ENCODE data around the gene LIMA1.

LIMA1 gene

DNA sequence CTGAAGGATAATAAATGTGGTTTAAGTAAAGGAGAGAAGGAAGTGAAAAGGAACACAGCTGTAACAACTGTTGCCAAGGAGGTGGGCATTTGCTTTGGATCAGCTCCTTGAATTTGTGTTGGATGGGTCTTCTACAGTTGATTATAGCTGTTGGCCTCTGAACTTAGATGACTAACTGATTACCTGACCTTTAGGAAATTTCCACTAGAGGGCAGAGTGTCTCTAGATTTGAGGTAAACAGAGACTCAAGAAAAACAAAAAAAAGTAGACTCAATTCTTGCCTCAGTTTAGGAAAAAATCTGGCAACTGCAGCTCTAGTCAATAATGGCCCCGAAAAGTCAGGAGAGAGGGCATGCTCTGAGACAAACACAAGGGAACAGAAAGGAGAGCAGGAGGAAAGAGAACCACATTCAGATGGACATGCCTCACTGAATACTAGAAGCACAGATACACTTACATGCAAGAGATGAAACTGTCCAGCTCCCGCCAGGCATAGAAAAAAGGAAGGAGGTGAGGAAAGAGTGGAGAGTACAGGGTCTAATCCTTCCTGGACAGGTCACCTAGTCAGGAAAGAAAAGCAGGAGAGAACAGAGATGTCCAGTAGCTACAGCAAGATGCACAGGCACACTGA lies 150.7 kb downstream of the LIMA1 start:
- Histone ChIP-seq H3K4me2 (ENCODE audit: low read depth, low read length, poor library complexity, severe bottlenecking) (no peak overlapping the region), H3F3A (ENCODE audit: insufficient read depth) (no peaks in the 10 kb centered on the region), H4K20me1 (ENCODE audit: low read depth, low read length) (no peaks in the 10 kb centered on the region), H3K9ac (ENCODE audit: low read length) (no peak overlapping the region), H3K27me3 (ENCODE audit: low read length) (no peaks in the 10 kb centered on the region), H3K27ac (ENCODE audit: low read depth, low read length) (no peak overlapping the region), H3K79me2 (ENCODE audit: insufficient read depth, low read length) (no peaks in the 10 kb centered on the region), H3K9me2 (replicated peaks; ENCODE audit: insufficient read depth, low read length) (no peaks in the 10 kb centered on the region), H2AFZ (ENCODE audit: low read depth, low read length, severe bottlenecking) (no peak overlapping the region), H3K36me3 (ENCODE audit: low read length) (0 out of 2 replicates have a peak, but pooled peaks cover 3% of the 10 kb centered on the region), H3K9me3 (ENCODE audit: insufficient read depth, low read length) (no peaks in the 10 kb centered on the region), H3K4me3 (ENCODE audit: insufficient read depth, low read length, poor library complexity, severe bottlenecking) (no peak overlapping the region)
- TF ChIP-seq EZH2phosphoT487 (conservative IDR thresholded peaks at IDR 0.05; ENCODE audit: low read length): no peak
- TF ChIP-seq, protein P1, sequence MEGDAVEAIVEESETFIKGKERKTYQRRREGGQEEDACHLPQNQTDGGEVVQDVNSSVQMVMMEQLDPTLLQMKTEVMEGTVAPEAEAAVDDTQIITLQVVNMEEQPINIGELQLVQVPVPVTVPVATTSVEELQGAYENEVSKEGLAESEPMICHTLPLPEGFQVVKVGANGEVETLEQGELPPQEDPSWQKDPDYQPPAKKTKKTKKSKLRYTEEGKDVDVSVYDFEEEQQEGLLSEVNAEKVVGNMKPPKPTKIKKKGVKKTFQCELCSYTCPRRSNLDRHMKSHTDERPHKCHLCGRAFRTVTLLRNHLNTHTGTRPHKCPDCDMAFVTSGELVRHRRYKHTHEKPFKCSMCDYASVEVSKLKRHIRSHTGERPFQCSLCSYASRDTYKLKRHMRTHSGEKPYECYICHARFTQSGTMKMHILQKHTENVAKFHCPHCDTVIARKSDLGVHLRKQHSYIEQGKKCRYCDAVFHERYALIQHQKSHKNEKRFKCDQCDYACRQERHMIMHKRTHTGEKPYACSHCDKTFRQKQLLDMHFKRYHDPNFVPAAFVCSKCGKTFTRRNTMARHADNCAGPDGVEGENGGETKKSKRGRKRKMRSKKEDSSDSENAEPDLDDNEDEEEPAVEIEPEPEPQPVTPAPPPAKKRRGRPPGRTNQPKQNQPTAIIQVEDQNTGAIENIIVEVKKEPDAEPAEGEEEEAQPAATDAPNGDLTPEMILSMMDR (IDR thresholded peaks at IDR 0.05; ENCODE audit: insufficient read depth, low read length, poor library complexity, severe bottlenecking): peak; percentile 17

DNA sequence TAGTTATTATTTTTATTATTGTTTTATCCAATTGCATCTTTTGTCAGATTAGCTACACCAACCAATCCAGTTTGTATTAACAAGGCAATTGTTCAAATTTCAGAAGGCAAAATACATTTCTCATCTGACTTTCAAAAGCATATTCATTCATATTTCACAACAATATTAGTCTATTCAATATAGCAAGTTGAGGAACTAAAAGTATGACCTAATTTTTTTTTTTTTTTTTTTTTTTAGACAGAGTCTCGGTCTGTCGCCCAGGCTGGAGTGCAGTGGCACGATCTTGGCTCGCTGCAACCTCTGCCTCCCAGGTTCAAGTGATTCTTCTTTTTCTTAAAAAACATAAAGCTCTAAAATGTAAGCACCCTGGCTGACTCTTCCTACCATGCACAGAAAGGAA lies 154.0 kb downstream of the LIMA1 start:
- Histone ChIP-seq H3F3A (ENCODE audit: insufficient read depth) (no peaks in the 10 kb centered on the region), H3K27me3 (ENCODE audit: low read length) (no peaks in the 10 kb centered on the region), H4K20me1 (ENCODE audit: low read depth, low read length) (no peaks in the 10 kb centered on the region), H3K9me3 (ENCODE audit: insufficient read depth, low read length) (no peaks in the 10 kb centered on the region), H3K27ac (ENCODE audit: low read depth, low read length) (no peak overlapping the region), H3K9ac (ENCODE audit: low read length) (no peak overlapping the region), H3K36me3 (ENCODE audit: low read length) (0 out of 2 replicates have a peak, but pooled peaks cover 3% of the 10 kb centered on the region), H3K79me2 (ENCODE audit: insufficient read depth, low read length) (no peaks in the 10 kb centered on the region), H3K9me2 (replicated peaks; ENCODE audit: insufficient read depth, low read length) (no peaks in the 10 kb centered on the region), H2AFZ (ENCODE audit: low read depth, low read length, severe bottlenecking) (no peak overlapping the region), H3K4me2 (ENCODE audit: low read depth, low read length, poor library complexity, severe bottlenecking) (no peak overlapping the region), H3K4me3 (ENCODE audit: insufficient read depth, low read length, poor library complexity, severe bottlenecking) (no peak overlapping the region)
- TF ChIP-seq, protein P1 (IDR thresholded peaks at IDR 0.05; ENCODE audit: insufficient read depth, low read length, poor library complexity, severe bottlenecking): no peak
- no peak for TF ChIP-seq EZH2phosphoT487 (conservative IDR thresholded peaks at IDR 0.05; ENCODE audit: low read length)

DNA sequence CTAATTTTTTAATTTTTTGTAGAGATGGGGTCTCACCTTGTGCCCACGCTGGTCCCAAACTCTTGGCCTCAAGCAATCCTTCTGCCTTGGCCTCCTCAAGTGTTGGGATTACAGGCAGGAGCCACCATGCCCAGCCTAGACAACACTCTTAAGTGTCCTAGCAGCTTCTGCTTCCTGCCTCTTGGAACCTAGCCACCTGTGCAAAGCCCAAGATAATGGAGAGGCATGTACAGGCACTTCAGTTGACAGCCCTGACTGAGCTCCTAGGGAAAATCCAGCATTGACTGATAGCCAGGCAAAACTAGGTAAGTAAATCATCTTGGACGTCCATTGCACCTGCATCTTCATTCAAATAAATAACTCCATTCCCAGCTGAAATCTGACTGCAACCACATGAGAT lies 155.8 kb downstream of the LIMA1 start:
- Histone ChIP-seq H3K27me3 (ENCODE audit: low read length) (no peaks in the 10 kb centered on the region), H3K27ac (ENCODE audit: low read depth, low read length) (no peak overlapping the region), H2AFZ (ENCODE audit: low read depth, low read length, severe bottlenecking) (no peak overlapping the region), H3K79me2 (ENCODE audit: insufficient read depth, low read length) (no peaks in the 10 kb centered on the region), H4K20me1 (ENCODE audit: low read depth, low read length) (no peaks in the 10 kb centered on the region), H3F3A (ENCODE audit: insufficient read depth) (no peaks in the 10 kb centered on the region), H3K9me2 (replicated peaks; ENCODE audit: insufficient read depth, low read length) (no peaks in the 10 kb centered on the region), H3K4me2 (ENCODE audit: low read depth, low read length, poor library complexity, severe bottlenecking) (no peak overlapping the region), H3K36me3 (ENCODE audit: low read length) (0 out of 2 replicates have a peak, but pooled peaks cover 3% of the 10 kb centered on the region), H3K9me3 (ENCODE audit: insufficient read depth, low read length) (no peaks in the 10 kb centered on the region), H3K9ac (ENCODE audit: low read length) (no peak overlapping the region), H3K4me3 (ENCODE audit: insufficient read depth, low read length, poor library complexity, severe bottlenecking) (no peak overlapping the region)
- no peak for TF ChIP-seq EZH2phosphoT487 (conservative IDR thresholded peaks at IDR 0.05; ENCODE audit: low read length)
- TF ChIP-seq, protein P1 (IDR thresholded peaks at IDR 0.05; ENCODE audit: insufficient read depth, low read length, poor library complexity, severe bottlenecking): no peak
